Neural cell (in vitro differentiated cells): ENCODE data around the gene MYADML2. TPM values are rescaled to one million over a fixed set of nuclear protein-coding genes. Genes with fewer than 3 reads are reported as not detected.

Experiments used
- H2AFZ ChIP-seq: fragments of 200-600, 300-800 bp; sonication (generic), shearing (Covaris generic); 2 replicates; pipeline ENCODE4 v1.6.0; 2014; ENCODE audit warnings: low read depth, mild to moderate bottlenecking, antibody characterized with exemption, low read length, moderate library complexity
- H3F3A ChIP-seq: fragments of 200-600 bp; shearing (Covaris generic); 2 replicates; pipeline ENCODE4 v1.6.1; 2016; ENCODE audit warnings: mild to moderate bottlenecking, moderate library complexity, mixed read lengths, antibody characterized with exemption, low read length; ENCODE audit not compliant: insufficient read depth, poor library complexity, severe bottlenecking
- H3K27ac ChIP-seq: fragments of 200-600, 300-800 bp; sonication (generic), shearing (Covaris generic); 2 replicates; pipeline ENCODE4 v1.5.1; 2014; ENCODE audit warnings: mild to moderate bottlenecking, low read length, moderate library complexity
- H3K27me3 ChIP-seq: fragments of 300-800, 200-600 bp; sonication (generic), shearing (Covaris generic); 2 replicates; pipeline ENCODE4 v1.6.0; 2014; ENCODE audit warnings: mild to moderate bottlenecking, low read depth, low read length, moderate library complexity; ENCODE audit not compliant: insufficient read depth
- H3K36me3 ChIP-seq: fragments of 300-800, 200-600 bp; sonication (generic), shearing (Covaris generic); 2 replicates; pipeline ENCODE4 v1.5.1; 2014; ENCODE audit warnings: mild to moderate bottlenecking, antibody characterized with exemption, low read length, moderate library complexity; ENCODE audit not compliant: insufficient read depth
- H3K4me2 ChIP-seq: fragments of 300-800, 200-600 bp; sonication (generic), shearing (Covaris generic); 2 replicates; pipeline ENCODE4 v1.6.0; 2014; ENCODE audit warnings: mild to moderate bottlenecking, low read length
- H3K4me3 ChIP-seq: fragments of 300-800, 200-600 bp; sonication (generic), shearing (Covaris generic); 2 replicates; pipeline ENCODE4 v1.5.1; 2014; ENCODE audit warnings: mild to moderate bottlenecking, low read length, moderate library complexity
- H3K79me2 ChIP-seq: fragments of 200-600 bp; shearing (Covaris generic); replicated peaks from 2 replicates; pipeline ENCODE4 v1.6.0; 2014; ENCODE audit warnings: mild to moderate bottlenecking, low read length, moderate library complexity; ENCODE audit not compliant: insufficient read depth
- H3K9ac ChIP-seq: fragments of 300-800, 200-600 bp; sonication (generic), shearing (Covaris generic); 2 replicates; pipeline ENCODE4 v1.6.1; 2016; ENCODE audit warnings: mild to moderate bottlenecking, low read length, mixed read lengths
- H3K9me2 ChIP-seq: fragments of 200-600 bp; shearing (Covaris generic); 2 replicates; pipeline ENCODE4 v1.6.1; 2016; ENCODE audit warnings: mild to moderate bottlenecking, low read length, mixed read lengths; ENCODE audit not compliant: insufficient read depth
- H3K9me3 ChIP-seq: fragments of 200-600, 300-800 bp; sonication (generic), shearing (Covaris generic); 2 replicates; pipeline ENCODE4 v1.6.1; 2016; ENCODE audit warnings: mild to moderate bottlenecking, mixed run types, low read length, moderate library complexity, mixed read lengths
- H4K20me1 ChIP-seq: fragments of 200-600 bp; shearing (Covaris generic); 2 replicates; pipeline ENCODE4 v1.6.1; 2016; ENCODE audit warnings: mild to moderate bottlenecking, mixed run types; ENCODE audit not compliant: insufficient read depth
- EP300 ChIP-seq: fragments of 450-650 bp; conservative IDR thresholded peaks from 2 replicates; pipeline ENCODE4 v1.6.1; 2014; ENCODE audit warnings: antibody characterized with exemption, mild to moderate bottlenecking, moderate library complexity; ENCODE audit not compliant: poor library complexity, severe bottlenecking
- EZH2 ChIP-seq: fragments of 200-600, 300-800 bp; shearing (Covaris generic), sonication (generic); IDR thresholded peaks from 2 replicates; pipeline ENCODE4 v1.6.1; 2014; ENCODE audit warnings: antibody characterized with exemption, low read length, borderline replicate concordance, mild to moderate bottlenecking; ENCODE audit not compliant: insufficient read depth, poor library complexity, severe bottlenecking
- MXI1 ChIP-seq: fragments of 450-650 bp; conservative IDR thresholded peaks from 2 replicates; pipeline ENCODE4 v1.6.1; 2014; ENCODE audit warnings: antibody characterized with exemption, mild to moderate bottlenecking; ENCODE audit not compliant: poor library complexity, severe bottlenecking
- POLR2AphosphoS5 ChIP-seq: IDR thresholded peaks from 2 replicates; pipeline ENCODE4 v1.6.1; 2012
- RAD21 ChIP-seq: fragments of 450-650 bp; conservative IDR thresholded peaks from 2 replicates; pipeline ENCODE4 v1.6.1; 2014; ENCODE audit warnings: antibody characterized with exemption, mild to moderate bottlenecking, moderate library complexity
- REST ChIP-seq: IDR thresholded peaks from 2 replicates; pipeline ENCODE4 v1.6.1; 2012; ENCODE audit warnings: borderline replicate concordance
- SMC3 ChIP-seq: fragments of 450-650 bp; conservative IDR thresholded peaks from 2 replicates; pipeline ENCODE4 v1.6.1; 2014; ENCODE audit warnings: antibody characterized with exemption, mild to moderate bottlenecking, moderate library complexity; ENCODE audit not compliant: poor library complexity
- TAF1 ChIP-seq: IDR thresholded peaks from 2 replicates; pipeline ENCODE4 v1.6.1; 2012; ENCODE audit warnings: low read depth
- polyA plus RNA-seq: library from polyadenylated mRNA; depleted of rRNA; stranded (reverse); fragments of >200 nt; gene quantifications from 2 replicates; pipeline ENCODE4 v1.2.3, GENCODE V29; 2014
- TF ChIP-seq, protein P1 (sequence below): fragments of 450-650 bp; IDR thresholded peaks from 2 replicates; pipeline ENCODE4 v1.5.1; 2014; ENCODE audit warnings: antibody characterized with exemption, mild to moderate bottlenecking, moderate library complexity; ENCODE audit not compliant: poor library complexity, severe bottlenecking

Gene MYADML2
- polyA plus RNA-seq, 1 donor from 2014 or later: 1.1 TPM

DNA sequence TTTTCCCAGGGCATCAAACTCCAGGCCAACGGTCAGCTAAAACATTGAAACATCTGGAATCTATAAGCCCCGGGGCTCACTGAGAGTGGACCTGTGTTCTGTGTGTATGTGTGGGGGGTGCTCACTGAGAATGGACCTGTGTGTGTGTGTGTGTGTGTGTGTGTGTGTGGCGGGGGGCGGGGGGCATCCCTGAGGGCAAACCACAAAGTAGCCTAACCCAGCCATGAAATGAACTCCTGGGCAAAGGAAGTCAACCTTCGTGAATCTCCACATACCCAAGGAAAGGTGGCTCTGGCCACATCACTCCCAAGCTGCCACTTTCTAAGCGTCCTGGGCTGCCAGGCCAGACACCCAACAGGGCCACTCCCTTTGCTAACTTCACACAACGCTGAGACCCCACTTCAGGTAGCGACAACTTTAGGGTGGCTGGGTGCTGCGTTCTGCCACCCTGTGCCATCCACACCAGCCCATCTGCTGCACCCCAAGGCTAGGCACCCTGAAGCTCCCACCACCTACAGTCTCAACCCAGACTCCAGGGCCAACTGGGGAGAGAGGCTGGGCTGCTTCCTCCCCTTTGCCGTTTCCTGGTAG, 21.1 kb downstream of the MYADML2 start:
- Histone ChIP-seq H2AFZ (no peak overlapping the region), H3K27me3 (no peaks in the 10 kb centered on the region), H3K9me2 (no peaks in the 10 kb centered on the region), H3F3A (no peaks in the 10 kb centered on the region), H3K4me2 (peak overlapping the region; percentile 73), H3K36me3 (no peaks in the 10 kb centered on the region), H4K20me1 (no peaks in the 10 kb centered on the region), H3K79me2 (peaks cover 23% of the 10 kb centered on the region), H3K4me3 (peak overlapping the region; percentile 72), H3K27ac (no peak overlapping the region), H3K9me3 (no peaks in the 10 kb centered on the region), H3K9ac (peak overlapping the region; percentile 68)
- TF ChIP-seq, protein P1, sequence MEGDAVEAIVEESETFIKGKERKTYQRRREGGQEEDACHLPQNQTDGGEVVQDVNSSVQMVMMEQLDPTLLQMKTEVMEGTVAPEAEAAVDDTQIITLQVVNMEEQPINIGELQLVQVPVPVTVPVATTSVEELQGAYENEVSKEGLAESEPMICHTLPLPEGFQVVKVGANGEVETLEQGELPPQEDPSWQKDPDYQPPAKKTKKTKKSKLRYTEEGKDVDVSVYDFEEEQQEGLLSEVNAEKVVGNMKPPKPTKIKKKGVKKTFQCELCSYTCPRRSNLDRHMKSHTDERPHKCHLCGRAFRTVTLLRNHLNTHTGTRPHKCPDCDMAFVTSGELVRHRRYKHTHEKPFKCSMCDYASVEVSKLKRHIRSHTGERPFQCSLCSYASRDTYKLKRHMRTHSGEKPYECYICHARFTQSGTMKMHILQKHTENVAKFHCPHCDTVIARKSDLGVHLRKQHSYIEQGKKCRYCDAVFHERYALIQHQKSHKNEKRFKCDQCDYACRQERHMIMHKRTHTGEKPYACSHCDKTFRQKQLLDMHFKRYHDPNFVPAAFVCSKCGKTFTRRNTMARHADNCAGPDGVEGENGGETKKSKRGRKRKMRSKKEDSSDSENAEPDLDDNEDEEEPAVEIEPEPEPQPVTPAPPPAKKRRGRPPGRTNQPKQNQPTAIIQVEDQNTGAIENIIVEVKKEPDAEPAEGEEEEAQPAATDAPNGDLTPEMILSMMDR: no peak
- no peak for TF ChIP-seq MXI1
- no peak for TF ChIP-seq EZH2
- no peak for TF ChIP-seq RAD21

DNA sequence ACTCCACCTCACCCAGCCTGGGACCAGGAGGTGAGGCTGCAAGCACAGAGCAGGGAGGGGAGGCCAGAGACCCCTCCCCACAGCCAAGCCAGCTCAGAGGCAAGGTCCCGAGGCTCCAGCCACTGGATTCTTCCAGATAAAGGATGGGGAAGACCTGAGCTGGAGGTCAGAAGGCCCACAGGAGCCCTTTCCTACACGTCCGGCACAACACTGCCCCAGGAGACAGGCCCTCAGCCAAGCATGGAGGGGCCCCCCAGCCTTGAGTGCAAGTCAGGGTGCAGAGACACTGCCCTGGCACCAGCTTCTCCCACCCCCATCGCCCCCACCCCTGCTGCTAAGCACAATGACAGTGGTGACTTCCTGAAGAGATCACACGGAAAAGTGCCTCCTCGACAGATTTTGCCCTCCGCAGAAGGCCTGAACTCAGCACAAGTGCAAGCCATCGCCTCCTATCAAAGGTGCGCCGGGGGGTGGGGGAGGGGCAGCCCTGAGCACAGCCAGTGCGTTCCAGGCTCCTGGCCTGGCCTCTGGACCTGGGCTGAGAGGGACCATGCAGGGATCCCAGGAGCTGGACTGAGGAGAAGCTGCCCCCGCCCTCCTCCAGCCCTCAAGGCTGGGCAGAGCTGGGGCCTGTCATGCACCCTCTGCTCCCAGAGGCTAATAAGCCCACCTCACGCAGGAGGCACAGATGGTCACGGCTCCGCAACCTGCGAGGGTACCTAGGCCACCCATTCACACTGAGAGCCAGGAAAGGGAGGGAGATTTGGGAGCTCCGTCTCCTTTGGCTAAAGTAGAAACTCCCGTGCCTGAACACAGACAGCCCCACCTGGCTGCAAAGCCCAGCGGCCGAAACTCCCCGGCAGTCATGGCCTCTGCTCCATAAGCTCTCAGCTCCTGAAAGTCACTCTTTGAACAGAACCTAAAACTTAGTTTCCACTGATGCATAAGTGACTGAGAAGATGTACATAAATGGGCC, 22.2 kb downstream of the MYADML2 start:
- Histone ChIP-seq H3K9me3 (no peaks in the 10 kb centered on the region), H3K27ac (no peak overlapping the region), H3K9ac (no peak overlapping the region), H3K4me2 (no peak overlapping the region), H4K20me1 (no peaks in the 10 kb centered on the region), H3K27me3 (no peaks in the 10 kb centered on the region), H3K36me3 (no peaks in the 10 kb centered on the region), H2AFZ (no peak overlapping the region), H3F3A (no peaks in the 10 kb centered on the region), H3K9me2 (no peaks in the 10 kb centered on the region), H3K4me3 (no peak overlapping the region), H3K79me2 (peaks cover 23% of the 10 kb centered on the region)
- TF ChIP-seq RAD21: no peak
- TF ChIP-seq EZH2: no peak
- no peak for TF ChIP-seq POLR2AphosphoS5

GRCh38 chr17:81923302-81924260, 23.5 kb downstream of the MYADML2 start:
- Histone ChIP-seq H3K27ac (no peak overlapping the region), H3K9me2 (no peaks in the 10 kb centered on the region), H3K27me3 (no peaks in the 10 kb centered on the region), H3K36me3 (no peaks in the 10 kb centered on the region), H3K79me2 (peaks cover 23% of the 10 kb centered on the region), H3F3A (no peaks in the 10 kb centered on the region), H3K4me3 (no peak overlapping the region), H3K9ac (no peak overlapping the region), H4K20me1 (no peaks in the 10 kb centered on the region), H2AFZ (no peak overlapping the region), H3K9me3 (no peaks in the 10 kb centered on the region), H3K4me2 (no peak overlapping the region)
- TF ChIP-seq RAD21: no peak
- no peak for TF ChIP-seq POLR2AphosphoS5
- no peak for TF ChIP-seq REST
- no peak for TF ChIP-seq TAF1
- no peak for TF ChIP-seq MXI1
- TF ChIP-seq, protein P1: no peak
- no peak for TF ChIP-seq EP300
- TF ChIP-seq EZH2: no peak
- no peak for TF ChIP-seq SMC3
